ENCODE data around the gene MIXL1.

The MIXL1 gene

GRCh38 chr1:226239421-226239820 lies 16.0 kb downstream of the MIXL1 start:
- Histone ChIP-seq H3K23ac (ENCODE audit: low read depth, low read length, poor library complexity) (no peak overlapping the region), H3K4me3 (ENCODE audit: low read length in 2 of 2) (no peak overlapping the region), H3K79me1 (ENCODE audit: low read depth, low read length) (no peaks in the 10 kb centered on the region), H4K8ac (ENCODE audit: low read depth, low read length) (no peak overlapping the region), H2AK5ac (ENCODE audit: low read depth, low read length) (no peak overlapping the region), H3K14ac (ENCODE audit: low read length) (no peak overlapping the region), H3K4ac (ENCODE audit: low read length) (no peak overlapping the region), H3K18ac (ENCODE audit: low read length) (no peak overlapping the region), H3K9me3 (replicated peaks in 1 of 2; ENCODE audit: control insufficient read depth in 2 of 2, insufficient read depth in 1 of 2, low read depth in 1 of 2, low read length in 2 of 2) (no peaks in the 10 kb centered on the region), H3K4me1 (ENCODE audit: control insufficient read depth in 2 of 2, insufficient read depth in 1 of 2, low read depth in 1 of 2, low read length in 2 of 2) (no peaks in the 10 kb centered on the region), H3K27ac (replicated peaks; ENCODE audit: low read length) (no peak overlapping the region), H2BK12ac (ENCODE audit: low read length) (no peak overlapping the region), H2BK15ac (ENCODE audit: low read length) (no peak overlapping the region), H2BK120ac (ENCODE audit: low read depth, low read length) (no peak overlapping the region), H3K9ac (ENCODE audit: low read depth, low read length, poor library complexity) (no peak overlapping the region), H2AFZ (ENCODE audit: low read length) (no peak overlapping the region), H2BK5ac (ENCODE audit: low read length) (no peak overlapping the region), H3K4me2 (ENCODE audit: insufficient read depth, low read length, poor library complexity, severe bottlenecking) (no peak overlapping the region), H3K27me3 (ENCODE audit: control insufficient read depth in 3 of 3, insufficient read depth in 3 of 3, low read depth in 1 of 3, low read length in 3 of 3) (no peaks in the 10 kb centered on the region), H4K91ac (ENCODE audit: low read depth, low read length, poor library complexity) (no peak overlapping the region), H3K36me3 (replicated peaks in 1 of 2; ENCODE audit: control insufficient read depth in 2 of 2, insufficient read depth in 2 of 2, low read length in 2 of 2) (peaks cover 9 to 74% of the 10 kb centered on the region in 2 donors)
- no CpG with 5 or more reads among the region's 3 CpGs for WGBS, 2 donors (ENCODE audit: extremely low coverage in 2 of 2, insufficient read length in 2 of 2, insufficient replicate concordance in 1 of 2)
- DNase-seq (ENCODE audit: low spot score) = no peak

- H2AK5ac ChIP-seq (ENCODE audit: low read depth, low read length) = no peak overlapping the region
- H3K27ac ChIP-seq (replicated peaks; ENCODE audit: low read length) = no peak overlapping the region
- no peak overlapping the region for H3K18ac ChIP-seq (ENCODE audit: low read length)
- no peak overlapping the region for H3K4me2 ChIP-seq (ENCODE audit: insufficient read depth, low read length, poor library complexity, severe bottlenecking)
- H2BK15ac ChIP-seq (ENCODE audit: low read length) = no peak overlapping the region
- H3K9ac ChIP-seq (ENCODE audit: low read depth, low read length, poor library complexity) = no peak overlapping the region
- no peak overlapping the region for H2BK5ac ChIP-seq (ENCODE audit: low read length)
- H3K4ac ChIP-seq (ENCODE audit: low read length) = no peak overlapping the region
- peaks cover 4 to 67% of the 10 kb centered on the region in 2 donors for H3K36me3 ChIP-seq (replicated peaks in 1 of 2; ENCODE audit: control insufficient read depth in 2 of 2, insufficient read depth in 2 of 2, low read length in 2 of 2)
- no peak overlapping the region for H4K8ac ChIP-seq (ENCODE audit: low read depth, low read length)
- H3K4me3 ChIP-seq (ENCODE audit: low read length in 2 of 2) = no peak overlapping the region
- H2AFZ ChIP-seq (ENCODE audit: low read length) = no peak overlapping the region
- no peak for DNase-seq (ENCODE audit: low spot score)
- H3K23ac ChIP-seq (ENCODE audit: low read depth, low read length, poor library complexity) = no peak overlapping the region
- H3K27me3 ChIP-seq (ENCODE audit: control insufficient read depth in 3 of 3, insufficient read depth in 3 of 3, low read depth in 1 of 3, low read length in 3 of 3) = no peaks in the 10 kb centered on the region
- no peaks in the 10 kb centered on the region for H3K79me1 ChIP-seq (ENCODE audit: low read depth, low read length)
- no peak overlapping the region for H2BK12ac ChIP-seq (ENCODE audit: low read length)
- WGBS, 2 donors (ENCODE audit: extremely low coverage in 2 of 2, insufficient read length in 2 of 2, insufficient replicate concordance in 1 of 2) = no CpG with 5 or more reads among the region's 2 CpGs
- no peak overlapping the region for H4K91ac ChIP-seq (ENCODE audit: low read depth, low read length, poor library complexity)
- no peak overlapping the region for H3K14ac ChIP-seq (ENCODE audit: low read length)
- H2BK120ac ChIP-seq (ENCODE audit: low read depth, low read length) = no peak overlapping the region
- H3K9me3 ChIP-seq (replicated peaks in 1 of 2; ENCODE audit: control insufficient read depth in 2 of 2, insufficient read depth in 1 of 2, low read depth in 1 of 2, low read length in 2 of 2) = no peaks in the 10 kb centered on the region
- H3K4me1 ChIP-seq (ENCODE audit: control insufficient read depth in 2 of 2, insufficient read depth in 1 of 2, low read depth in 1 of 2, low read length in 2 of 2) = no peaks in the 10 kb centered on the region
Observed at GRCh38 chr1:226248091-226248490, 24.6 kb downstream of the MIXL1 start.

DNA sequence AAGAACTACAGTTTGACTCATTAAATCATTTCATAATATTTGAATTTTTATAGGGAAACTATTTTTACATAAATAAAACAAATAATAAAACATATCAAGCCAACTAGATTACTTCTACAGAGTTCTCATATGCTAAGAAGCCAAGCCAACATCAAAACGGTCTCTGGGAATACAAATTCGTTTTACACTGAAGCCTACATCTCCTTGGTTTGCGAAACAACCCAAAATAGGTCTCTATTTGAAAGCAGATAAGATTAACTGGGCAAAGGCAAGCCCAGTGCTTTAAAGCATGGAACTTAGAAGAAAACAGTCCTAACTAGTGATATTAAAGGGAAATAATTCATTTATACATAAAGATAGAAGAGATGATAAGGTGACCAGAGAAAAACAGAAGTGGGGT lies 25.3 kb downstream of the MIXL1 start:
- H3K79me1 ChIP-seq (ENCODE audit: low read depth, low read length) = no peaks in the 10 kb centered on the region
- peaks cover 4 to 72% of the 10 kb centered on the region in 2 donors for H3K36me3 ChIP-seq (replicated peaks in 1 of 2; ENCODE audit: control insufficient read depth in 2 of 2, insufficient read depth in 2 of 2, low read length in 2 of 2)
- no peaks in the 10 kb centered on the region for H3K4me1 ChIP-seq (ENCODE audit: control insufficient read depth in 2 of 2, insufficient read depth in 1 of 2, low read depth in 1 of 2, low read length in 2 of 2)
- no peaks in the 10 kb centered on the region for H3K9me3 ChIP-seq (replicated peaks in 1 of 2; ENCODE audit: control insufficient read depth in 2 of 2, insufficient read depth in 1 of 2, low read depth in 1 of 2, low read length in 2 of 2)
- no peak overlapping the region for H2AFZ ChIP-seq (ENCODE audit: low read length)
- H3K27ac ChIP-seq (replicated peaks; ENCODE audit: low read length) = no peak overlapping the region
- H3K23ac ChIP-seq (ENCODE audit: low read depth, low read length, poor library complexity) = no peak overlapping the region
- H3K4me2 ChIP-seq (ENCODE audit: insufficient read depth, low read length, poor library complexity, severe bottlenecking) = no peak overlapping the region
- H2BK12ac ChIP-seq (ENCODE audit: low read length) = no peak overlapping the region
- H2AK5ac ChIP-seq (ENCODE audit: low read depth, low read length) = no peak overlapping the region
- no peak overlapping the region for H3K9ac ChIP-seq (ENCODE audit: low read depth, low read length, poor library complexity)
- H3K27me3 ChIP-seq (ENCODE audit: control insufficient read depth in 3 of 3, insufficient read depth in 3 of 3, low read depth in 1 of 3, low read length in 3 of 3) = no peaks in the 10 kb centered on the region
- H3K4ac ChIP-seq (ENCODE audit: low read length) = no peak overlapping the region
- no peak overlapping the region for H3K4me3 ChIP-seq (ENCODE audit: low read length in 2 of 2)
- H3K18ac ChIP-seq (ENCODE audit: low read length) = no peak overlapping the region
- no peak overlapping the region for H4K8ac ChIP-seq (ENCODE audit: low read depth, low read length)
- no CpG with 5 or more reads among the region's 3 CpGs for WGBS, 2 donors (ENCODE audit: extremely low coverage in 2 of 2, insufficient read length in 2 of 2, insufficient replicate concordance in 1 of 2)
- H2BK120ac ChIP-seq (ENCODE audit: low read depth, low read length) = no peak overlapping the region
- H4K91ac ChIP-seq (ENCODE audit: low read depth, low read length, poor library complexity) = no peak overlapping the region
- no peak overlapping the region for H2BK5ac ChIP-seq (ENCODE audit: low read length)
- DNase-seq (ENCODE audit: low spot score) = no peak
- no peak overlapping the region for H3K14ac ChIP-seq (ENCODE audit: low read length)
- no peak overlapping the region for H2BK15ac ChIP-seq (ENCODE audit: low read length)

- Histone ChIP-seq H3K4me3 (ENCODE audit: low read length in 2 of 2) (no peak overlapping the region), H2BK12ac (ENCODE audit: low read length) (no peak overlapping the region), H2AFZ (ENCODE audit: low read length) (no peak overlapping the region), H4K91ac (ENCODE audit: low read depth, low read length, poor library complexity) (no peak overlapping the region), H3K27me3 (ENCODE audit: control insufficient read depth in 3 of 3, insufficient read depth in 3 of 3, low read depth in 1 of 3, low read length in 3 of 3) (no peaks in the 10 kb centered on the region), H3K4ac (ENCODE audit: low read length) (no peak overlapping the region), H3K4me2 (ENCODE audit: insufficient read depth, low read length, poor library complexity, severe bottlenecking) (no peak overlapping the region), H3K18ac (ENCODE audit: low read length) (no peak overlapping the region), H3K36me3 (replicated peaks in 1 of 2; ENCODE audit: control insufficient read depth in 2 of 2, insufficient read depth in 2 of 2, low read length in 2 of 2) (peaks cover 3 to 69% of the 10 kb centered on the region in 2 donors), H2BK120ac (ENCODE audit: low read depth, low read length) (no peak overlapping the region), H3K23ac (ENCODE audit: low read depth, low read length, poor library complexity) (no peak overlapping the region), H3K14ac (ENCODE audit: low read length) (no peak overlapping the region), H2BK15ac (ENCODE audit: low read length) (no peak overlapping the region), H3K9me3 (replicated peaks in 1 of 2; ENCODE audit: control insufficient read depth in 2 of 2, insufficient read depth in 1 of 2, low read depth in 1 of 2, low read length in 2 of 2) (no peaks in the 10 kb centered on the region), H2BK5ac (ENCODE audit: low read length) (no peak overlapping the region), H3K9ac (ENCODE audit: low read depth, low read length, poor library complexity) (no peak overlapping the region), H3K27ac (replicated peaks; ENCODE audit: low read length) (no peak overlapping the region), H3K79me1 (ENCODE audit: low read depth, low read length) (no peaks in the 10 kb centered on the region), H4K8ac (ENCODE audit: low read depth, low read length) (no peak overlapping the region), H2AK5ac (ENCODE audit: low read depth, low read length) (no peak overlapping the region), H3K4me1 (ENCODE audit: control insufficient read depth in 2 of 2, insufficient read depth in 1 of 2, low read depth in 1 of 2, low read length in 2 of 2) (no peaks in the 10 kb centered on the region)
- no peak for DNase-seq (ENCODE audit: low spot score)
- no CpG with 5 or more reads among the region's 1 CpG for WGBS, 2 donors (ENCODE audit: extremely low coverage in 2 of 2, insufficient read length in 2 of 2, insufficient replicate concordance in 1 of 2)
Observed at GRCh38 chr1:226250511-226250910, 27.0 kb downstream of the MIXL1 start.

Measured in neuronal stem cell (in vitro differentiated cells).